ENCODE measurements around the gene SYNCRIP. TPM values are rescaled to one million over a fixed set of nuclear protein-coding genes. Genes with fewer than 3 reads are reported as not detected.

SYNCRIP gene
- total and polyA plus RNA-seq, 2 of the 13 experiments (the other 11 are each of a cell fraction or from before 2014, with no cell fraction given), result 8.1 to 112 TPM

DNA sequence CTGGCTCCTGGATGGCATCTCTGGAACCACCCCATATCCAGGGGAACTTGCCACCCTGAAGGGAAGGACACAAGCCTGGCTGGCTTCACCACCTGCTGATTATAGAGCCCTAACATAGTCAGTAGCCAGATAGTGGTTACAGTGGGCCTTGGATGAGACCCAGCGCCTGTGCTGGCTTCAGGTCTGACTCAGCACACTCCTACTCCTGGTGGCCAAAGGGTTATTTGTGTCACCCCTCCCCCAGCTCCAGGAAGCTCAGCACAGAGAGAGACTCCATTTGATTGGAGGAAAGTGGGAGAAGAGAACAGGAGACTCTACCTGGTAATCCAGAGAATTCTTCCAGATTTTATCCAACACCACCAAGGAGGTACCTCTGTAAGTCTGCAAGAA, 61.8 kb downstream of the SYNCRIP start (continued):
- TF ChIP-seq, protein P1, sequence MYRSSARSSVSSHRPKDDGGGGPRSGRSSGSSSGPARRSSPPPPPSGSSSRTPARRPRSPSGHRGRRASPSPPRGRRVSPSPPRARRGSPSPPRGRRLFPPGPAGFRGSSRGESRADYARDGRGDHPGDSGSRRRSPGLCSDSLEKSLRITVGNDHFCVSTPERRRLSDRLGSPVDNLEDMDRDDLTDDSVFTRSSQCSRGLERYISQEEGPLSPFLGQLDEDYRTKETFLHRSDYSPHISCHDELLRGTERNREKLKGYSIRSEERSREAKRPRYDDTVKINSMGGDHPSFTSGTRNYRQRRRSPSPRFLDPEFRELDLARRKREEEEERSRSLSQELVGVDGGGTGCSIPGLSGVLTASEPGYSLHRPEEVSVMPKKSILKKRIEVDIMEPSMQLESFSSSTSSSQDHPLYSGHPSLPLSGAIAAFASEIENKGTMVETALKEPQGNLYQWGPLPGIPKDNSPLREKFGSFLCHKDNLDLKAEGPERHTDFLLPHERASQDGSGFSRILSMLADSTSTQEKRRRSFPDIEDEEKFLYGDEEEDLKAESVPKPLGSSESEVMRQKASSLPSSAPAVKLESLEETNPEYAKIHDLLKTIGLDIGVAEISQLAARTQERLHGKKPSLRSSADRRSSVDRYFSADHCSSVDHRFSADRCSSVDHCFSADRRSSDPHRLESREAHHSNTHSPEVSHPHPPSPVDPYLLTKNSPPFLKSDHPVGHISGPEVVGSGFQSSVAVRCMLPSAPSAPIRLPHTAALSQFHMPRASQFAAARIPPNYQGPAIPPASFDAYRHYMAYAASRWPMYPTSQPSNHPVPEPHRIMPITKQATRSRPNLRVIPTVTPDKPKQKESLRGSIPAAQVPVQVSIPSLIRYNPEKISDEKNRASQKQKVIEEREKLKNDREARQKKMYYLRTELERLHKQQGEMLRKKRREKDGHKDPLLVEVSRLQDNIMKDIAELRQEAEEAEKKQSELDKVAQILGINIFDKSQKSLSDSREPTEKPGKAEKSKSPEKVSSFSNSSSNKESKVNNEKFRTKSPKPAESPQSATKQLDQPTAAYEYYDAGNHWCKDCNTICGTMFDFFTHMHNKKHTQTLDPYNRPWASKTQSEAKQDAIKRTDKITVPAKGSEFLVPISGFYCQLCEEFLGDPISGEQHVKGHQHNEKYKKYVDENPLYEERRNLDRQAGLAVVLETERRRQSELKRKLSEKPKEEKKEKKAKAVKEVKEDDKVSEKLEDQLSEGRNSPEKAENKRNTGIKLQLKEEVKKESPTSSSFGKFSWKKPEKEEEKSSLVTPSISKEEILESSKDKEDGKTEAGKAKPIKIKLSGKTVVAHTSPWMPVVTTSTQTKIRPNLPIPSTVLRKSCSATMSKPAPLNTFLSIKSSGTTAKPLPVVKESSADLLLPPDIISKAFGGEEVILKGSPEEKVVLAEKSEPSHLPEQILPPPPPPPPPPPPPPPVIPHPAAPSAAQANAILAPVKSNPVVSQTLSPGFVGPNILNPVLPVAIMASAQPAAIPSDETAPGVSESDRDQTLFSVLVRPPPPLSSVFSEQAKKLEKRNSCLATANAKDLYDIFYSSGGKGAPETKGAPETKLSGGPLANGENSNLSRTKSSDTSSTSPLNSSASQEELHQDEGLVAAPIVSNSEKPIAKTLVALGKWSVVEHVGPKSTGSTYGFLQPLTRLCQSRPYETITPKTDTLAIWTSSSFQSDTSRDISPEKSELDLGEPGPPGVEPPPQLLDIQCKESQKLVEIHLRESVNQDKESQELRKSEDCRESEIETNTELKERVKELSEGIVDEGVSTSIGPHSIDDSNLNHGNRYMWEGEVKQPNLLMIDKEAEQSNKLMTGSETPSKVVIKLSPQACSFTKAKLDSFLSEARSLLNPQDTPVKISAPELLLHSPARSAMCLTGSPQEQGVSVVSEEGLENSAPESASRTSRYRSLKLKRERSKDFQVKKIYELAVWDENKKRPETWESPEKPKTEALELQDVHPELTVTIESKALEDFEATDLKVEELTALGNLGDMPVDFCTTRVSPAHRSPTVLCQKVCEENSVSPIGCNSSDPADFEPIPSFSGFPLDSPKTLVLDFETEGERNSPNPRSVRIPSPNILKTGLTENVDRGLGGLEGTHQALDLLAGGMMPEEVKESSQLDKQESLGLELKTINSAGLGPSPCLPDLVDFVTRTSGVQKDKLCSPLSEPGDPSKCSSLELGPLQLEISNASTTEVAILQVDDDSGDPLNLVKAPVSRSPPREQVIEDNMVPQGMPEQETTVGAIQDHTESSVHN (CRISPR knock-in tag; IDR thresholded peaks at IDR 0.05), result no peak
- TF ChIP-seq RAD21 (CRISPR knock-in tag; IDR thresholded peaks at IDR 0.05) (0 out of 2 replicates have a peak, but pooled peaks have one; percentile 8), FOSL2 (CRISPR knock-in tag; IDR thresholded peaks at IDR 0.05) (peak; percentile 59), HOXA5 (CRISPR knock-in tag; IDR thresholded peaks at IDR 0.05) (no peak), NFE2 (CRISPR knock-in tag; IDR thresholded peaks at IDR 0.05) (peak; percentile 56; the same call in 1 of the 2 replicates), MAFF (IDR thresholded peaks at IDR 0.05; ENCODE audit: low read depth, low read length) (peak; percentile 36; the same call in 1 of the 2 replicates), MAFK (conservative IDR thresholded peaks at IDR 0.05 in 1 of 2, IDR thresholded peaks at IDR 0.05 in 1 of 2; ENCODE audit: low read length in 2 of 2) (0 out of 4 replicates have a peak, but pooled peaks have one; percentile 8 to 27), MAZ (IDR thresholded peaks at IDR 0.05; ENCODE audit: borderline replicate concordance, low read depth, low read length) (no peak), MAZ (CRISPR knock-in tag; IDR thresholded peaks at IDR 0.05; ENCODE audit: low read depth) (no peak)
- TF ChIP-seq, protein P2, sequence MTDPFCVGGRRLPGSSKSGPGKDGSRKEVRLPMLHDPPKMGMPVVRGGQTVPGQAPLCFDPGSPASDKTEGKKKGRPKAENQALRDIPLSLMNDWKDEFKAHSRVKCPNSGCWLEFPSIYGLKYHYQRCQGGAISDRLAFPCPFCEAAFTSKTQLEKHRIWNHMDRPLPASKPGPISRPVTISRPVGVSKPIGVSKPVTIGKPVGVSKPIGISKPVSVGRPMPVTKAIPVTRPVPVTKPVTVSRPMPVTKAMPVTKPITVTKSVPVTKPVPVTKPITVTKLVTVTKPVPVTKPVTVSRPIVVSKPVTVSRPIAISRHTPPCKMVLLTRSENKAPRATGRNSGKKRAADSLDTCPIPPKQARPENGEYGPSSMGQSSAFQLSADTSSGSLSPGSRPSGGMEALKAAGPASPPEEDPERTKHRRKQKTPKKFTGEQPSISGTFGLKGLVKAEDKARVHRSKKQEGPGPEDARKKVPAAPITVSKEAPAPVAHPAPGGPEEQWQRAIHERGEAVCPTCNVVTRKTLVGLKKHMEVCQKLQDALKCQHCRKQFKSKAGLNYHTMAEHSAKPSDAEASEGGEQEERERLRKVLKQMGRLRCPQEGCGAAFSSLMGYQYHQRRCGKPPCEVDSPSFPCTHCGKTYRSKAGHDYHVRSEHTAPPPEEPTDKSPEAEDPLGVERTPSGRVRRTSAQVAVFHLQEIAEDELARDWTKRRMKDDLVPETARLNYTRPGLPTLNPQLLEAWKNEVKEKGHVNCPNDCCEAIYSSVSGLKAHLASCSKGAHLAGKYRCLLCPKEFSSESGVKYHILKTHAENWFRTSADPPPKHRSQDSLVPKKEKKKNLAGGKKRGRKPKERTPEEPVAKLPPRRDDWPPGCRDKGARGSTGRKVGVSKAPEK (CRISPR knock-in tag; IDR thresholded peaks at IDR 0.05; ENCODE audit: borderline replicate concordance), result no peak
- TF ChIP-seq, protein P3, sequence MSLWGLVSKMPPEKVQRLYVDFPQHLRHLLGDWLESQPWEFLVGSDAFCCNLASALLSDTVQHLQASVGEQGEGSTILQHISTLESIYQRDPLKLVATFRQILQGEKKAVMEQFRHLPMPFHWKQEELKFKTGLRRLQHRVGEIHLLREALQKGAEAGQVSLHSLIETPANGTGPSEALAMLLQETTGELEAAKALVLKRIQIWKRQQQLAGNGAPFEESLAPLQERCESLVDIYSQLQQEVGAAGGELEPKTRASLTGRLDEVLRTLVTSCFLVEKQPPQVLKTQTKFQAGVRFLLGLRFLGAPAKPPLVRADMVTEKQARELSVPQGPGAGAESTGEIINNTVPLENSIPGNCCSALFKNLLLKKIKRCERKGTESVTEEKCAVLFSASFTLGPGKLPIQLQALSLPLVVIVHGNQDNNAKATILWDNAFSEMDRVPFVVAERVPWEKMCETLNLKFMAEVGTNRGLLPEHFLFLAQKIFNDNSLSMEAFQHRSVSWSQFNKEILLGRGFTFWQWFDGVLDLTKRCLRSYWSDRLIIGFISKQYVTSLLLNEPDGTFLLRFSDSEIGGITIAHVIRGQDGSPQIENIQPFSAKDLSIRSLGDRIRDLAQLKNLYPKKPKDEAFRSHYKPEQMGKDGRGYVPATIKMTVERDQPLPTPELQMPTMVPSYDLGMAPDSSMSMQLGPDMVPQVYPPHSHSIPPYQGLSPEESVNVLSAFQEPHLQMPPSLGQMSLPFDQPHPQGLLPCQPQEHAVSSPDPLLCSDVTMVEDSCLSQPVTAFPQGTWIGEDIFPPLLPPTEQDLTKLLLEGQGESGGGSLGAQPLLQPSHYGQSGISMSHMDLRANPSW (CRISPR knock-in tag; IDR thresholded peaks at IDR 0.05; ENCODE audit: borderline replicate concordance), result no peak
- TF ChIP-seq, protein P4, sequence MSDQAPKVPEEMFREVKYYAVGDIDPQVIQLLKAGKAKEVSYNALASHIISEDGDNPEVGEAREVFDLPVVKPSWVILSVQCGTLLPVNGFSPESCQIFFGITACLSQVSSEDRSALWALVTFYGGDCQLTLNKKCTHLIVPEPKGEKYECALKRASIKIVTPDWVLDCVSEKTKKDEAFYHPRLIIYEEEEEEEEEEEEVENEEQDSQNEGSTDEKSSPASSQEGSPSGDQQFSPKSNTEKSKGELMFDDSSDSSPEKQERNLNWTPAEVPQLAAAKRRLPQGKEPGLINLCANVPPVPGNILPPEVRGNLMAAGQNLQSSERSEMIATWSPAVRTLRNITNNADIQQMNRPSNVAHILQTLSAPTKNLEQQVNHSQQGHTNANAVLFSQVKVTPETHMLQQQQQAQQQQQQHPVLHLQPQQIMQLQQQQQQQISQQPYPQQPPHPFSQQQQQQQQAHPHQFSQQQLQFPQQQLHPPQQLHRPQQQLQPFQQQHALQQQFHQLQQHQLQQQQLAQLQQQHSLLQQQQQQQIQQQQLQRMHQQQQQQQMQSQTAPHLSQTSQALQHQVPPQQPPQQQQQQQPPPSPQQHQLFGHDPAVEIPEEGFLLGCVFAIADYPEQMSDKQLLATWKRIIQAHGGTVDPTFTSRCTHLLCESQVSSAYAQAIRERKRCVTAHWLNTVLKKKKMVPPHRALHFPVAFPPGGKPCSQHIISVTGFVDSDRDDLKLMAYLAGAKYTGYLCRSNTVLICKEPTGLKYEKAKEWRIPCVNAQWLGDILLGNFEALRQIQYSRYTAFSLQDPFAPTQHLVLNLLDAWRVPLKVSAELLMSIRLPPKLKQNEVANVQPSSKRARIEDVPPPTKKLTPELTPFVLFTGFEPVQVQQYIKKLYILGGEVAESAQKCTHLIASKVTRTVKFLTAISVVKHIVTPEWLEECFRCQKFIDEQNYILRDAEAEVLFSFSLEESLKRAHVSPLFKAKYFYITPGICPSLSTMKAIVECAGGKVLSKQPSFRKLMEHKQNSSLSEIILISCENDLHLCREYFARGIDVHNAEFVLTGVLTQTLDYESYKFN (CRISPR knock-in tag; conservative IDR thresholded peaks at IDR 0.05), result 0 out of 2 replicates have a peak, but pooled peaks have one; percentile 30

Data from HepG2 (cell line).